HL-60 (cell line): ENCODE results near the gene NTS.

ENCODE experiments used
- DNase-seq, 2 experiments: peaks; one replicate each; pipeline ENCODE4 v3.0.0-alpha.2; 2010 to 2020; ENCODE audit warnings: low read depth in 1 of 2, low spot score in 1 of 2
- H3K27ac ChIP-seq: fragments of 250-450 bp; sonication (Bioruptor Pico); replicated peaks from 2 replicates; pipeline ENCODE4 v1.5.1; 2020; ENCODE audit warnings: mild to moderate bottlenecking, moderate library complexity
- H3K27me3 ChIP-seq: fragments of 250-450 bp; sonication (Bioruptor Pico); 2 replicates; pipeline ENCODE4 v1.5.1; 2021; ENCODE audit warnings: mild to moderate bottlenecking, moderate library complexity; ENCODE audit not compliant: insufficient read depth, poor library complexity, severe bottlenecking
- H3K4me3 ChIP-seq: replicated peaks from 2 replicates; pipeline ENCODE4 v1.5.1; 2011; ENCODE audit warnings: mild to moderate bottlenecking, control low read depth, low read length; ENCODE audit not compliant: insufficient read depth
- GABPA ChIP-seq: IDR thresholded peaks from 2 replicates; pipeline ENCODE4 v1.6.1; 2012; ENCODE audit warnings: low read depth
- POLR2AphosphoS5 ChIP-seq: IDR thresholded peaks from 2 replicates; pipeline ENCODE4 v1.6.1; 2012; ENCODE audit warnings: low read depth
- SPI1 ChIP-seq: IDR thresholded peaks from 2 replicates; pipeline ENCODE4 v1.6.1; 2012; ENCODE audit warnings: low read depth, mild to moderate bottlenecking, borderline replicate concordance
- long read RNA-seq: library from polyadenylated mRNA; unstranded; transcript quantifications from one replicate; pipeline ENCODE4 v2.0.0, GENCODE V29; 2020
- TF ChIP-seq, protein P1 (sequence below): IDR thresholded peaks from one replicate; pipeline ENCODE4 v1.5.1; 2011; ENCODE audit warnings: low read length, control low read depth, inconsistent platforms; ENCODE audit not compliant: insufficient read depth
- TF ChIP-seq, protein P2 (sequence below): IDR thresholded peaks from 2 replicates; pipeline ENCODE4 v1.6.1; 2012; ENCODE audit warnings: low read depth; ENCODE audit not compliant: insufficient replicate concordance

The NTS gene, protein sequence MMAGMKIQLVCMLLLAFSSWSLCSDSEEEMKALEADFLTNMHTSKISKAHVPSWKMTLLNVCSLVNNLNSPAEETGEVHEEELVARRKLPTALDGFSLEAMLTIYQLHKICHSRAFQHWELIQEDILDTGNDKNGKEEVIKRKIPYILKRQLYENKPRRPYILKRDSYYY
- long read RNA-seq = 0 reads

DNA sequence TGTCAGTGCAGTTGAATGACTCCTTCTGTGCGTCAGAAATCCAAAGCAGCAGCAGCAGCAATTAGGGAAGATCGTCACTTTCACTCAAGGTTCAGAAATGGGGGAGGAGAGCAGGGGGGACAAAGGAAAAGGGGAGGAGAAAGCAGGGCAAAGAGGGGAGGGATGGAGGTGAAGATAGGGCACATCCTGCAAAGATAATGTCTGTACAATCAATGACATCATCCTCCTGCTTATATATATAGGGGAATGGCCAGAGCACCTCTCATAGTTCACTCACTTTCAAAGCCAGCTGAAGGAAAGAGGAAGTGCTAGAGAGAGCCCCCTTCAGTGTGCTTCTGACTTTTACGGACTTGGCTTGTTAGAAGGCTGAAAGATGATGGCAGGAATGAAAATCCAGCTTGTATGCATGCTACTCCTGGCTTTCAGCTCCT lies at the start of gene NTS:
Gene NTS, plus strand, starts transcription at position 265 of the 431 bp plus-strand sequence. Its CDS starts 109 bp downstream, at position 374.
- Histone ChIP-seq H3K4me3 (no peak within 1 kb of the TSS), H3K27ac (no peak within 1 kb of the TSS), H3K27me3 (no peaks in the 10 kb centered on the region)
- no peak for DNase-seq
- TF ChIP-seq GABPA (no peak), SPI1 (peak; percentile 90)

DNA sequence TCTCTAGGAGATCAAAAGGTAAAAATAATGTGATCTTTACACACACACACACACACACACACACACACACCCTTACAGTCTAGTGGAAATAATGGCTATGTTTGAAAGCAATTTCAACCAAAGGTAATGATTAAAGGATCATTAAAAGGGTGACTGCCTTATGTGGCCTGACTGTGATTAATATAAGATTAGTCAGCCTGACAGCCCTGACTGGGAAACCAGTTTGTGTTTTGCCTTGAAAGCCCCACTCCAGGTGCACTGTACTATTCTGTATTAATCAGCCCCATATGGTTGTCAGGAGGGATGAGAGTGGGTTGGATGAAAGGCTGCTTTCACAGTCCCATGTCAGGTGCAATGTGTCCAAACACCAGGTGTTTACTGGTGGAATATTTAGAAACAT lies 48.3 kb upstream of the NTS start:
- DNase-seq = no peak
- Histone ChIP-seq H3K27ac (no peak overlapping the region), H3K4me3 (no peak overlapping the region), H3K27me3 (no peaks in the 10 kb centered on the region)
- TF ChIP-seq SPI1 (no peak), GABPA (no peak), POLR2AphosphoS5 (no peak)
- TF ChIP-seq, protein P1, sequence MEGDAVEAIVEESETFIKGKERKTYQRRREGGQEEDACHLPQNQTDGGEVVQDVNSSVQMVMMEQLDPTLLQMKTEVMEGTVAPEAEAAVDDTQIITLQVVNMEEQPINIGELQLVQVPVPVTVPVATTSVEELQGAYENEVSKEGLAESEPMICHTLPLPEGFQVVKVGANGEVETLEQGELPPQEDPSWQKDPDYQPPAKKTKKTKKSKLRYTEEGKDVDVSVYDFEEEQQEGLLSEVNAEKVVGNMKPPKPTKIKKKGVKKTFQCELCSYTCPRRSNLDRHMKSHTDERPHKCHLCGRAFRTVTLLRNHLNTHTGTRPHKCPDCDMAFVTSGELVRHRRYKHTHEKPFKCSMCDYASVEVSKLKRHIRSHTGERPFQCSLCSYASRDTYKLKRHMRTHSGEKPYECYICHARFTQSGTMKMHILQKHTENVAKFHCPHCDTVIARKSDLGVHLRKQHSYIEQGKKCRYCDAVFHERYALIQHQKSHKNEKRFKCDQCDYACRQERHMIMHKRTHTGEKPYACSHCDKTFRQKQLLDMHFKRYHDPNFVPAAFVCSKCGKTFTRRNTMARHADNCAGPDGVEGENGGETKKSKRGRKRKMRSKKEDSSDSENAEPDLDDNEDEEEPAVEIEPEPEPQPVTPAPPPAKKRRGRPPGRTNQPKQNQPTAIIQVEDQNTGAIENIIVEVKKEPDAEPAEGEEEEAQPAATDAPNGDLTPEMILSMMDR = no peak
- TF ChIP-seq, protein P2, sequence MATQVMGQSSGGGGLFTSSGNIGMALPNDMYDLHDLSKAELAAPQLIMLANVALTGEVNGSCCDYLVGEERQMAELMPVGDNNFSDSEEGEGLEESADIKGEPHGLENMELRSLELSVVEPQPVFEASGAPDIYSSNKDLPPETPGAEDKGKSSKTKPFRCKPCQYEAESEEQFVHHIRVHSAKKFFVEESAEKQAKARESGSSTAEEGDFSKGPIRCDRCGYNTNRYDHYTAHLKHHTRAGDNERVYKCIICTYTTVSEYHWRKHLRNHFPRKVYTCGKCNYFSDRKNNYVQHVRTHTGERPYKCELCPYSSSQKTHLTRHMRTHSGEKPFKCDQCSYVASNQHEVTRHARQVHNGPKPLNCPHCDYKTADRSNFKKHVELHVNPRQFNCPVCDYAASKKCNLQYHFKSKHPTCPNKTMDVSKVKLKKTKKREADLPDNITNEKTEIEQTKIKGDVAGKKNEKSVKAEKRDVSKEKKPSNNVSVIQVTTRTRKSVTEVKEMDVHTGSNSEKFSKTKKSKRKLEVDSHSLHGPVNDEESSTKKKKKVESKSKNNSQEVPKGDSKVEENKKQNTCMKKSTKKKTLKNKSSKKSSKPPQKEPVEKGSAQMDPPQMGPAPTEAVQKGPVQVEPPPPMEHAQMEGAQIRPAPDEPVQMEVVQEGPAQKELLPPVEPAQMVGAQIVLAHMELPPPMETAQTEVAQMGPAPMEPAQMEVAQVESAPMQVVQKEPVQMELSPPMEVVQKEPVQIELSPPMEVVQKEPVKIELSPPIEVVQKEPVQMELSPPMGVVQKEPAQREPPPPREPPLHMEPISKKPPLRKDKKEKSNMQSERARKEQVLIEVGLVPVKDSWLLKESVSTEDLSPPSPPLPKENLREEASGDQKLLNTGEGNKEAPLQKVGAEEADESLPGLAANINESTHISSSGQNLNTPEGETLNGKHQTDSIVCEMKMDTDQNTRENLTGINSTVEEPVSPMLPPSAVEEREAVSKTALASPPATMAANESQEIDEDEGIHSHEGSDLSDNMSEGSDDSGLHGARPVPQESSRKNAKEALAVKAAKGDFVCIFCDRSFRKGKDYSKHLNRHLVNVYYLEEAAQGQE = no peak

DNA sequence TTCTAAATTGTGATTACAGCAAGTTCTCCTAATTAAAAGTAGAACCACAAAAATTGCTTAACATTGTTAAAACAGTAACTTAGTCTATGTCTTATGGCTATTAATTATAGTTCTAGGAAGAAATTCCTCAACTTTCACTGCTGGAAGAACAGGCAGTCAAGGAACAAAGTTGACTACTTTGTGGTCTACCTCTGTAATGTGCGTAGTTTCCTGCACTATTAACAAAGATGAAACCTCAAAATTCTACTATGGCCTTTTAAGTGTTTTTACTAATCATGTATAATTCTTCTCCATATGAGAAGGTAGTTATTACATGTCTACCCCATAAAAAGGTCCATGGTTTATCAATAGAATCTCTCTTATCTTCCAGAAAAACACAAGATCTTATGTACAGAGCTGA lies 45.5 kb upstream of the NTS start:
- Histone ChIP-seq H3K27me3 (no peaks in the 10 kb centered on the region), H3K4me3 (no peak overlapping the region), H3K27ac (no peak overlapping the region)
- TF ChIP-seq POLR2AphosphoS5 = no peak
- no peak for TF ChIP-seq SPI1
- no peak for DNase-seq

DNA sequence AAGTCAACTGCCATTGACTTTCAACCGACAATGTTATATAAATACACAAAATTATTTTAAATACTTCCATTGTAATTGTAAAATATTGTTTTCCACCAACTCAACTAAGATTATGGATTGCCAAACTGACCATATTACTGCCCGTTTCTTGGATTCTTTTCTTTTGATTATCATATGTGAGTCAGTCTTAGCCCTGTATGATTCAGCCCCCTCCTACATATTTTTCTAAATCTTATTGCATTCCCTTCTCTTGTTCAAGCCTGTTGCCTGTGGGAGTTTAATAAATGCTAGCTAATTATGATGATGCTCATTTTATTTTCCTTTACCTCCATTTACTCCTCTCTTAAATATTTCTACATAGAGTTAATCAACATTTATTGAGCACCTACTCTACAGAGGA lies 44.7 kb upstream of the NTS start:
- Histone ChIP-seq H3K4me3 (no peak overlapping the region), H3K27me3 (no peaks in the 10 kb centered on the region), H3K27ac (no peak overlapping the region)
- TF ChIP-seq, protein P2 = no peak
- TF ChIP-seq, protein P1 = no peak
- TF ChIP-seq SPI1 (no peak), POLR2AphosphoS5 (no peak), GABPA (no peak)
- DNase-seq = no peak
